ENCODE data around the gene ZDHHC7. TPM values are rescaled to one million over a fixed set of nuclear protein-coding genes. Genes with fewer than 3 reads are reported as not detected.
A peak's percentile ranks its signal among the peaks of the same experiment; 100 is the strongest.

The ZDHHC7 gene
- total and polyA plus RNA-seq, 9 of the 15 experiments (the other 6 are each of a cell fraction or from before 2014, with no cell fraction given) = 1.7 to 49.7 (median 37.4) TPM

DNA sequence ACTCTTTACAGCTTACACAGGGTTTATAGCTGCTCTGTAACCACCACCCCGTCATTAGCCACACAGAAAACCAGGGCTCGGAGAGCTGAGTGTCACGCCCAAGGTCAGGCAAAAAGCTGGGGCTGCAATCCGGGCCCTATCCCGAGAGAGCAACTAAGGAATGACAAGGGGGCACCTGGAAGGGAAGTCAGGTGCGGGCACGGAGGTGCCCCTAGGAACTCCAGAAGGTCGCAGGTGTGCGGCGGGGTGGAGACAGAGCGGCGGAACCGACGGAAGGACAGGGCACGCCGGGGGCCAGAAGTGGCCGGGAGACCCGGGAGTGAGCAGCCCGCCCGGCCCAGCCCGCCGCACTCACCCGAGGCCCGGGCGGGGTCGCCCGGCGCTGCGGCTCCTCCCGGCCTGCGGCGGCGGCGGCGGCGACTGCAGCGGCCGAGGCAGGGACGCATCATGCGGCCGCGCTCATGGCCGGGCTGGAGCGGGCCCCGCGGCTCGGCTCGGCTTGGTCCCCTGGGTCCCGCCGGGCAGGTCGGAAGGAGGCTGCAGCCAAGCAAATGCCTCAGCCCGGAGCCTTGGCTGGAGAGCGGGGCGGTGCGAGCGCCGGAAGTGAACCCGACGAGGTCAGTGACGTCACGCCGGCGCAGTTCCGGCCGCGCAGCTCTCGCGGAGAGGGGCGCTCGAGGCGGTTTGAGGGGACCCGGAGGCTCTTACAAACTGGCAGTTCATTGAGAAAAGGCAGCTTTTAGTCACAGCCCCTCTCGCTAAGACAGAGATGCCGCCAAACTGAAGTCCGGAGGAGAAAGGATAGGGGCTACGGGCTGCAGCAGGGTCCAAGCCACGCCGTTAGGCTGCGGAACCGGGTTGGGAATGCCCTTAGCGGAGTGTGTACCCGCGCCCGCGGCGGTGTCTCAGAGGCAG, at the start of gene ZDHHC7 (continued):
- TF ChIP-seq SMAD1 (IDR thresholded peaks at IDR 0.05; ENCODE audit: low read depth, low read length, partially characterized antibody) = peak; percentile 74
- TF ChIP-seq DIDO1 (tag; IDR thresholded peaks at IDR 0.05; ENCODE audit: low read depth) = peak; percentile 87
- peak; percentile 11; the same call in 1 of the 2 replicates for TF ChIP-seq ARID1B (IDR thresholded peaks at IDR 0.05)
- peak; percentile 63 for TF ChIP-seq POU5F1 (IDR thresholded peaks at IDR 0.05; ENCODE audit: borderline replicate concordance, low read depth, low read length, partially characterized antibody)
- no peak for TF ChIP-seq SNIP1 (IDR thresholded peaks at IDR 0.05; ENCODE audit: low read depth)
- no peak for TF ChIP-seq CTCFL (IDR thresholded peaks at IDR 0.05; ENCODE audit: borderline replicate concordance, insufficient read depth, low read depth, low read length, poor library complexity, severe bottlenecking)
- TF ChIP-seq ZNF224 (CRISPR knock-in tag; IDR thresholded peaks at IDR 0.05) = no peak
- TF ChIP-seq ZNF133 (CRISPR knock-in tag; IDR thresholded peaks at IDR 0.05) = peak; percentile 77; the same call in 1 of the 2 replicates
- TF ChIP-seq MTA3 (IDR thresholded peaks at IDR 0.05; ENCODE audit: borderline replicate concordance) = peak; percentile 98
- TF ChIP-seq, protein P1, sequence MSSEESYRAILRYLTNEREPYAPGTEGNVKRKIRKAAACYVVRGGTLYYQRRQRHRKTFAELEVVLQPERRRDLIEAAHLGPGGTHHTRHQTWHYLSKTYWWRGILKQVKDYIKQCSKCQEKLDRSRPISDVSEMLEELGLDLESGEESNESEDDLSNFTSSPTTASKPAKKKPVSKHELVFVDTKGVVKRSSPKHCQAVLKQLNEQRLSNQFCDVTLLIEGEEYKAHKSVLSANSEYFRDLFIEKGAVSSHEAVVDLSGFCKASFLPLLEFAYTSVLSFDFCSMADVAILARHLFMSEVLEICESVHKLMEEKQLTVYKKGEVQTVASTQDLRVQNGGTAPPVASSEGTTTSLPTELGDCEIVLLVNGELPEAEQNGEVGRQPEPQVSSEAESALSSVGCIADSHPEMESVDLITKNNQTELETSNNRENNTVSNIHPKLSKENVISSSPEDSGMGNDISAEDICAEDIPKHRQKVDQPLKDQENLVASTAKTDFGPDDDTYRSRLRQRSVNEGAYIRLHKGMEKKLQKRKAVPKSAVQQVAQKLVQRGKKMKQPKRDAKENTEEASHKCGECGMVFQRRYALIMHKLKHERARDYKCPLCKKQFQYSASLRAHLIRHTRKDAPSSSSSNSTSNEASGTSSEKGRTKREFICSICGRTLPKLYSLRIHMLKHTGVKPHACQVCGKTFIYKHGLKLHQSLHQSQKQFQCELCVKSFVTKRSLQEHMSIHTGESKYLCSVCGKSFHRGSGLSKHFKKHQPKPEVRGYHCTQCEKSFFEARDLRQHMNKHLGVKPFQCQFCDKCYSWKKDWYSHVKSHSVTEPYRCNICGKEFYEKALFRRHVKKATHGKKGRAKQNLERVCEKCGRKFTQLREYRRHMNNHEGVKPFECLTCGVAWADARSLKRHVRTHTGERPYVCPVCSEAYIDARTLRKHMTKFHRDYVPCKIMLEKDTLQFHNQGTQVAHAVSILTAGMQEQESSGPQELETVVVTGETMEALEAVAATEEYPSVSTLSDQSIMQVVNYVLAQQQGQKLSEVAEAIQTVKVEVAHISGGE (CRISPR knock-in tag; IDR thresholded peaks at IDR 0.05) = peak; percentile 55 to 95 (median 66); a peak in 5 of 6 replicates
- peak; percentile 4; the same call in 1 of the 2 replicates for TF ChIP-seq ZSCAN32 (CRISPR knock-in tag; IDR thresholded peaks at IDR 0.05)
- 0 out of 2 replicates have a peak, but pooled peaks have one; percentile 18 for TF ChIP-seq CGGBP1 (CRISPR knock-in tag; IDR thresholded peaks at IDR 0.05)
- peak in 1 of 3 experiments; percentile 6 for TF ChIP-seq YY1 (IDR thresholded peaks at IDR 0.05; ENCODE audit: borderline replicate concordance in 1 of 3, control insufficient read depth in 1 of 3, extremely low read depth in 1 of 3, insufficient read depth in 3 of 3, insufficient read length in 1 of 3, insufficient replicate concordance in 2 of 3, low read depth in 1 of 3, low read length in 2 of 3)
- no peak; the same call in 1 of the 2 replicates for TF ChIP-seq FOXP1 (CRISPR knock-in tag; IDR thresholded peaks at IDR 0.05)
- TF ChIP-seq, protein P2, sequence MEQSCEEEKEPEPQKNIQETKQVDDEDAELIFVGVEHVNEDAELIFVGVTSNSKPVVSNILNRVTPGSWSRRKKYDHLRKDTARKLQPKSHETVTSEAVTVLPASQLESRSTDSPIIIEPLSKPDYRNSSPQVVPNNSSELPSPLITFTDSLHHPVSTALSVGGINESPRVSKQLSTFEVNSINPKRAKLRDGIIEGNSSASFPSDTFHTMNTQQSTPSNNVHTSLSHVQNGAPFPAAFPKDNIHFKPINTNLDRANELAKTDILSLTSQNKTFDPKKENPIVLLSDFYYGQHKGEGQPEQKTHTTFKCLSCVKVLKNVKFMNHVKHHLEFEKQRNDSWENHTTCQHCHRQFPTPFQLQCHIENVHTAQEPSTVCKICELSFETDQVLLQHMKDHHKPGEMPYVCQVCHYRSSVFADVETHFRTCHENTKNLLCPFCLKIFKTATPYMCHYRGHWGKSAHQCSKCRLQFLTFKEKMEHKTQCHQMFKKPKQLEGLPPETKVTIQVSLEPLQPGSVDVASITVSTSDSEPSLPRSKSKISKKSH (CRISPR knock-in tag; IDR thresholded peaks at IDR 0.05) = no peak

Data from K562 (cell line).